ENCODE measurements around the gene SPCS2.
"Not testable (repeated sequence)": the region's sequence is repeated elsewhere in the genome, so short reads cannot be mapped to it uniquely, and the experiment has no call there.

DNA sequence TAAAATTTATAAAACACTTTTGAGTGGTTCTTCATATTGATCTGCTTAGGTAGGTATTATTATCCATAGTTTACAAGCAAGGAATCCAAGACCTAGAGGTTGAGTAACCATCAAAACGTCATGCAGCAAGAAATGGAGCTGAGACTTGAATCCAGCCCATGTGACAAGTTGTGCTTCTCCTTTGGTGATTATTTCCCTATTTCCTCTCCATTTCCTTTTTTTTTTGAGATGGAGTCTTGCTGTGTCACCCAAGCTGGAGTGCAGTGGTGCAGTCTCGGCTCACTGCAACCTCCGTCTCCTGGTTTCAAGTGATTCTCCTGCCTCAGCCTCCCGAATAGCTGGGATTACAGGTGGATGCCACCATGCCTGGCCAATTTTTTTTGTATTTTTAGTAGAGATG, 41.1 kb downstream of the SPCS2 start:
- TF ChIP-seq, protein P1, sequence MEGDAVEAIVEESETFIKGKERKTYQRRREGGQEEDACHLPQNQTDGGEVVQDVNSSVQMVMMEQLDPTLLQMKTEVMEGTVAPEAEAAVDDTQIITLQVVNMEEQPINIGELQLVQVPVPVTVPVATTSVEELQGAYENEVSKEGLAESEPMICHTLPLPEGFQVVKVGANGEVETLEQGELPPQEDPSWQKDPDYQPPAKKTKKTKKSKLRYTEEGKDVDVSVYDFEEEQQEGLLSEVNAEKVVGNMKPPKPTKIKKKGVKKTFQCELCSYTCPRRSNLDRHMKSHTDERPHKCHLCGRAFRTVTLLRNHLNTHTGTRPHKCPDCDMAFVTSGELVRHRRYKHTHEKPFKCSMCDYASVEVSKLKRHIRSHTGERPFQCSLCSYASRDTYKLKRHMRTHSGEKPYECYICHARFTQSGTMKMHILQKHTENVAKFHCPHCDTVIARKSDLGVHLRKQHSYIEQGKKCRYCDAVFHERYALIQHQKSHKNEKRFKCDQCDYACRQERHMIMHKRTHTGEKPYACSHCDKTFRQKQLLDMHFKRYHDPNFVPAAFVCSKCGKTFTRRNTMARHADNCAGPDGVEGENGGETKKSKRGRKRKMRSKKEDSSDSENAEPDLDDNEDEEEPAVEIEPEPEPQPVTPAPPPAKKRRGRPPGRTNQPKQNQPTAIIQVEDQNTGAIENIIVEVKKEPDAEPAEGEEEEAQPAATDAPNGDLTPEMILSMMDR (IDR thresholded peaks at IDR 0.05): not testable (repeated sequence)
- not testable (repeated sequence) for TF ChIP-seq EP300 (IDR thresholded peaks at IDR 0.05; ENCODE audit: low read depth); POLR2A (IDR thresholded peaks at IDR 0.05)

Data from transverse colon (tissue), 3 donors.